HTR-8/SVneo (cell line): Measurements from ENCODE around the gene ODAD2.

ENCODE experiments used
- DNase-seq: peaks from one replicate; pipeline ENCODE4 v3.0.0; 2011; ENCODE audit warnings: low spot score, mixed read lengths; ENCODE audit not compliant: insufficient read length
- FAIRE-seq: peaks from 2 replicates; lab custom pipeline; 2011; peaks lifted over from hg19 to GRCh38; lab: Jason Lieb, UNC

Gene ODAD2

DNA sequence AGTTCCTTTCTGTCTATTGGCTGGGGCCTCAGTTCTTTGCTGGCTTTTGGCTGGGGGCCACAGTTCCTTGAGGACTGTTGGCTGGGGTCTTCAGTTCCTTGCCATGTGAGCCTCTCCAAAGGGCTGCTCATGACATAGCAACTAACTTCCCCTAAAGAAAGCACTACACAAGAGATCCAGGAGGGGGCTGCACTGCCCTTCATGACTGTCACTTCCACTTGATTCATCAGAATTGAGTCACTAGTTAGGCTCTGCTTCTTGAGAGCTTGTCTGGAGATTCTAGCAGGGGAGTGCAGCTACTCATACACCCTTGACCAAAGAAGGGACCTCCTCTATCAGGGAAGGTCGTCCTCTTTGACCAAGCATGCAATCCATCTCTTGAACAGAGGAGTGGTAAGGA lies 215.2 kb downstream of the ODAD2 start:
- DNase-seq (peak; percentile 61), FAIRE-seq (no peak)

DNA sequence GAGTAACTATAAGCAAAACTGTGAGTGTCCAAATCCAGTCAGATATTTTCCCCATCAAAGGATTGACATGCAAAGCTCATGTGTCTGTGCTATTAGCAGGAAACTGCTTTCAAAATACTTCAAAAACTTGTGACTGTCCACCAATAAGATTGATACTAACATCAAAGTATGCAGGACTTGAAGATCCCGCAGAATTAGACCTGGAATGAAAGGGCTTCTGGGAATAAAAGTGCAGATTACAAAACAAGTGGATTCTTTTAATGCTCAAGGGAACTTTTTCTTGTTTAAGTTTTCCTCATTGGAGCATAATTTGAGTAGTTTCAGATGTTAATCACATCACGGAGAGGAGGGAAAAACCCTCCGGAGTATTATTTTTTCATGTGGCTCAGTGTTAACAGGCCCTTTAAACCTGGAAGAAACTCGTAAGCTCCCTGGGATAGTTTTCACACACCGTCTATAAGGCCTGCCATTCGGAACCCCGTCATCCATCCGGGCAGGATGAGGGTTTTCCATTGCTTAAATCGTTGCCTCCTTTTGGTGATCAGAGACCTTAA lies 219.3 kb downstream of the ODAD2 start:
- no peak for FAIRE-seq
- DNase-seq = no peak

DNA sequence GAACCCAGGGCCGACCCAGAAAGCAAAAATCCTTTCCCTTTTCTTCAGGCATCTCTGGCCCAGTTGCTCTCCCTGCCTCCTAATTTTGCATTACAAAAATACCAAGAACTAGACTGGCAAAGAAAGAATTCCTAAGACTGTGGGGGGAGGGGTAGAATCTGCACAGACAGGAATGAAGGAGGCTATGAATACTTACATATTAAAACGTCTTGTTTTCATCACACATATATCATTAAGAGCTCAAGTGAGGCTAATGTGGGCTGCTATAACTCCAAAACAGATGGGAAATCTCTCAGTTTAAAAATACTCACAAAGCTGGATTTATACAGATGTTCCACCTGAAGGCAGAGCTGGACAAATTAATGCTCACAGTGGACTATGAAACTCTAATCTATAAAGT lies 224.0 kb downstream of the ODAD2 start:
- no peak for DNase-seq
- FAIRE-seq = no peak

DNA sequence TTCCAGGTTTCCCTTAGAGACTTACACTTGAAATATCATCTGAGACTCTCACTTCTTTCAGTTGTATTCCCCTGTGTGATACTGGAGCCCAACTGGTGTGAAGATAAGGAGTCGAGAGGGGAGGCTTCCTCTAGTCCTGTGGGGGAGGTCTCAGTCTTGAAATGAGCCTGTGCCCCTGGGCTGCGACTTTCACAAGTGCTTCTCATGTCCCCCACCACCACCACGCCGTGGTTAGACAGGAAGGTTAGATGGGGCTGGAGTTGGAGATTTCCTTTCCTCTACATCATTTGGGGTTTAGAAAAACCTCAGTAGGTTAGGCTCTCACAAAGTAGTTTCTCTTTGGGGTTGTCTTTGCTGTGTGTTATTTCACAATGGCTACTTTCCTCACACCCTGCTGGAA lies 227.6 kb downstream of the ODAD2 start:
- DNase-seq = no peak
- FAIRE-seq = no peak

DNA sequence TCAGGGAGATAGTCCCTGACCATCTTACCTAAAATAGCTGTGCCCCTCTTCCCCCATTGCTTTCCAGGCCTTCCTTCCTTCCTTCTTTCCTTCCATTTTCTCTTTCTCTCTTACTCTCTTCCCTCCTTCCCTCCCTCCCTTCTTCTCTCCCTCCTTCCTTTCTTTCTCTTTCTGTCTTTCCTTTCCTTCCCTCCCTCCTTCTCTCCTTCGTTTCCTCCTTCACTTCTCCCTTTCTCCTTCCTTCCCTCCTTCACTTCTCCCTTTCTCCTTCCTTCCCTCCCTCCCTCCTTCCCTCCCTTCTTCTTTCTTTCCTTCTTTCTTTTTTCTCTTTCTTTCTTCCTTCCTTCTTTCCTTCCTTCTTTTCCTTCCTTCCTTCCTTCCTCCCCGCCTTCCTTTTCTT lies 228.7 kb downstream of the ODAD2 start:
- no peak for FAIRE-seq

More for the DNA sequence above, 228.7 kb downstream of the ODAD2 start:
- DNase-seq = no peak
